Stimulated activated CD4-positive, alpha-beta T cell treated with anti-CD3 and anti-CD28 coated beads, Interleukin-1b, Interleukin-23, amount 100 ng/mL, for 1 hour (primary cell): Measurements from ENCODE around the gene CBFA2T2.
"Not testable (repeated sequence)": the region's sequence is repeated elsewhere in the genome, so short reads cannot be mapped to it uniquely, and the experiment has no call there.

ENCODE experiments used
- DNase-seq, 2 donors: peaks; one replicate each; pipeline ENCODE4 v3.0.0-alpha.2; 2020; ENCODE audit warnings: low read depth in 2 of 2

Gene CBFA2T2

DNA sequence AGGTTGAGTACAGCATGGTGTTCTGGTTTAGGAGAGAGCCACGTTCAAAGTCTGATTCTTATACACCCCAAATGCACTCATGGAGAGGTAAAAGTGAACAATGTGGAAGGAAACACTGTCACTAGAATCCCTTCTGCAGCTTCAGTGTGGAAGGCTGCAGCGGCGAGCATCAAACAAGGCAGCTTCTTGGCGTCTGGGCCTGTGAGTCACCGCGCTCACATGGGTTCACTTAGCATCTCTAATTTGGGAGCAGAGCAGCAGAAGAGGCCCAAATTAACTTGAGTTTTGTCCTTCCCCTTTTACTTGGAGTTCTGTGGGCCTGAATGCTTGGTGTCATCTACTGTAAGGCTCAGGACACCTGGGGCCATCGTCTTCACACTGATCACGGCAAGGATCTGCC is 207.2 kb downstream of the CBFA2T2 start:
- no peak for DNase-seq

GRCh38 chr20:33698966-33699365 is 209.1 kb downstream of the CBFA2T2 start:
- DNase-seq, result not testable (repeated sequence)
